ENCODE data around the gene GBGT1. TPM values are rescaled to one million over a fixed set of nuclear protein-coding genes. Genes with fewer than 3 reads are reported as not detected.

GBGT1 gene
- total and polyA plus RNA-seq, 2 experiments from 2014 or later: 3.7 to 22.4 TPM

DNA sequence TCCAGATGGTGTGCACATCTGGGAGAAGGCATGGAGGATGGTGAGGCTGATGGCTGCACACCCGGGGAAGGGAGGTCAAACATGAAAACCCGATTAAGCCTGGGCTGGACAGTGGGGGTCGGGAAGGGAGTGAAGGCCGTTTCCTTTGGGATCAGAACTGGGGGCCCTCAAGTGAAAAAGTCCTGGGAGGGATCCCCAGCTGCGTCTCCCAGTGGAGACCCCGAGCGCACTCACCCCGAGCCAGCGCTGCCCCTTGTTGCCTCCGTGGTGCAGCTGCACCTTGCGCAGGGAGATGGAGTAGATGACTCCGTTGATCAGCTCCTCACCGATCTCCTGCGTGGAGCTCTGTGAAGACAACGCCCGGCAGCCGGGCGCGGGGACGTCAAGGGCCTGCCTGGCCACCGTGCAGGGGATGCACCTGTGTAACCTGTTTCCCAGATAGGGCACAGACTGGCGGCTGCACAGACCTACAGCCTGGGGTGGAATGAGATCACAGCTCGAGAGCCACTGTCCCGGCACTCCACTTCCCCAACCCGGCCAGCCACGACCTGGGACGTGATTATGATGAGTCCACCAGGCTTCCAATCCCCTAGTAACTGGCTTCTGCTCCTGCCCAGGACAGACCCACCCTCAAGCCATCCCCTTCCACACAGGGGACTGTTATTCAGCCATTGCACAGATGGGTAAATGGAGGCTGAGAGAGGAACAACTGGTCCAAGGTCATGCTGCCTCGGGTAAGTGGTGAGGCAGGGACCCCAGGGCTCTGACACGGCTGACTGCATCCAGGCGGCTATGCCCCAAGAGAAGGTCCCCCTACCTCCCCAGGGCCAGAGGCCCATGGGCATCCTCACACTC lies 51.7 kb downstream of the GBGT1 start (continued):
- TF ChIP-seq ZNF462 (CRISPR knock-in tag; IDR thresholded peaks at IDR 0.05) (no peak), EZH2 (IDR thresholded peaks at IDR 0.05; ENCODE audit: low read depth, unreplicated experiment) (no peak), ZNF114 (CRISPR knock-in tag; IDR thresholded peaks at IDR 0.05) (no peak), JUNB (IDR thresholded peaks at IDR 0.05; ENCODE audit: unreplicated experiment) (no peak), POLR2AphosphoS5 (IDR thresholded peaks at IDR 0.05; ENCODE audit: low read depth) (no peak), CREB1 (CRISPR knock-in tag; IDR thresholded peaks at IDR 0.05; ENCODE audit: low read depth) (no peak), ZNF331 (CRISPR knock-in tag; IDR thresholded peaks at IDR 0.05; ENCODE audit: low read depth) (no peak), STAT1 (IDR thresholded peaks at IDR 0.05; ENCODE audit: unreplicated experiment) (no peak)
- TF ChIP-seq, protein P1, sequence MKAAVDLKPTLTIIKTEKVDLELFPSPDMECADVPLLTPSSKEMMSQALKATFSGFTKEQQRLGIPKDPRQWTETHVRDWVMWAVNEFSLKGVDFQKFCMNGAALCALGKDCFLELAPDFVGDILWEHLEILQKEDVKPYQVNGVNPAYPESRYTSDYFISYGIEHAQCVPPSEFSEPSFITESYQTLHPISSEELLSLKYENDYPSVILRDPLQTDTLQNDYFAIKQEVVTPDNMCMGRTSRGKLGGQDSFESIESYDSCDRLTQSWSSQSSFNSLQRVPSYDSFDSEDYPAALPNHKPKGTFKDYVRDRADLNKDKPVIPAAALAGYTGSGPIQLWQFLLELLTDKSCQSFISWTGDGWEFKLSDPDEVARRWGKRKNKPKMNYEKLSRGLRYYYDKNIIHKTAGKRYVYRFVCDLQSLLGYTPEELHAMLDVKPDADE (IDR thresholded peaks at IDR 0.05): no peak

All from GM23338 (cell line).